Activated gamma-delta T cell (primary cell): ENCODE results near the gene FERMT3.
A peak's percentile ranks its signal among the peaks of the same experiment; 100 is the strongest.

Experiments
- DNase-seq: peaks from one replicate; lab custom pipeline; 2025; lab: John Stamatoyannopoulos, UW

The FERMT3 gene

DNA sequence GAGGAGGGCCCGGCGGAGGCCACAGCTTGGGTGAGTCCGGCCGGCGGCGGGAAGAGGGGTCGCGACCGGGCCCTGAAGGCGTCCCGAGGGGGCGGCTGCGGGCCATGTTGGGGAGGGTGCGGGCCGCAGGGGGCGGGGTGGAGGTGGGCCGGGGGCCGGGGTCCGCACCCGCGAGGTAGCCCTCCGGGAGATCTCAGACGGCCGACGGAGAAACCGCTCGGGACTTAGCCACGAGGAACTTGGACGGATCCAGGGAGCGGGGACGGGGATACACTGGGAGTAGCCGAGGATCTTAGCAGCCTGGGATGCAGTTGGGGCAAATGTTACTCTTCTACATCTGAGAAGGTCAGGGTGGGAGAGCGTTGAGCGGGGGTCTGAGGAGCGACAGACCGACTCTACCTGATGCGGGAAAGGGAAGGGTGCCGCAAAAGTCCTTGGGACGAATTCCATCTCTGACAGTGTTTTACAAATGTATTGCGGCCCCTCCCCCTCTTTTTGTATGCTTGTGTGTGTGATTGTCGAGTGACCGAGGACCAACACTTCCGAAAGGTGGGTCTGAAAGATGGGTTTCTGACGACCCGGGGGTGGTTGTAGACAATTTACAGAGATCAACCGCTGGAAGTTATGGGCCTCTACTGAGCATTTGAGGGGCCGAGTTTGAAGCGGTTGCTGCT, 19.9 kb upstream of the FERMT3 start:
- no peak for DNase-seq

DNA sequence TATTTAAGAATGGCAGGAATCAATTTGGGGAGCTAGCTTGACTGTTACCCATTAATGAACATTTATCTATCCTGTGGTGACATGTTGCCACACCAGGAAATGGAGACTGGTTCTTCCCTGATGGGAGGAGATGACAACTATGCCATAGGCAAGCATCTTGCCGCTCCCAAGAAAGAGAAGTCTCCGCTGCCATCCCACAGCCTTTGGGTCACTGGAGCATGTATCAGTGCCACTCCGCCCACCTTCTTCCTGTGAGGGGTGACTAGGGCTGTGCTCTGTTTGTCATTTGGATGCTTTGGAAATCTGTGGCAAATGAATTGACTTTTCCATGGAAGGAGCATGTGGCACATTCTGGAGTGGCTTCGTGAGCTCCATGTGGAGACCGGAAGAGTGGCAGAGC, 14.1 kb upstream of the FERMT3 start:
- no peak for DNase-seq

DNA sequence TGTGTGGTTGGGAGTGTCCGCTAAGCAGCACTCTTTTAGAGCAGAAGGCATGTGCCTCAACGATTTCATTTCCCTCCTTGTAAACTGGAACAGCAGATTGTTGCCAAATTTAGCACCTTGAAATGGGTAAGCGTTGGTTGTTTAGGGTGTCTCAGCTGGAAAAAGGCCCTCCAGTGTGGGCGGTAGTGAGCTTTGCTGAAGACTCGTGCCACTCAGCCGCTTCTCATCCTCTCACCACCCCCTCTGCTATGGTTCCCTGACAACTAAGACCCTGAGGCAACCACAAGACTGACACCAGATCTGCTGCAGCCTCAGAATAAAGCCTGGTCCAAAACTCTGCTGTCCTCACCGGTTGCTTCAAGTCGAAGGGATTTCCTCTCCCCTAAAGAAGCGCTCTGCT, 9.9 kb upstream of the FERMT3 start:
- DNase-seq: no peak

DNA sequence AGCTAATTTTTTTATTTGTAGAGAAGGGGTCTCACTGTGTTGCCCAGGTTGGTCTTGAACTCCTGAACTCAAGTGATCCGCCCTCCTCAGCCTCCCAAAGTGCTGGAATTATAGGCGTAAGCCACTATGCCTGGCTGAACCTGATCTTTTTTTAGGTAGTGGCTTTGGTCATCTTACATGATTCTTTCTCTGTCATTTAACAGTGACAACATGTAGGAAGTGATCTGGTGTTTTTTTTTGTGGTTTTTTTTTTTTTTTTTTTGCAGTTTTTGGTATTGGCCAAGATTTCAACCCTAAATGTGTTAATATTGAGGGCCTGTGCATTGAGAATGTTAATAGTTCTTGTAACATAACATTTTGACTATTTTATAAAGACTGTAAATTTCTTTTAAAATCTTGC, 8.0 kb upstream of the FERMT3 start:
- DNase-seq: no peak

DNA sequence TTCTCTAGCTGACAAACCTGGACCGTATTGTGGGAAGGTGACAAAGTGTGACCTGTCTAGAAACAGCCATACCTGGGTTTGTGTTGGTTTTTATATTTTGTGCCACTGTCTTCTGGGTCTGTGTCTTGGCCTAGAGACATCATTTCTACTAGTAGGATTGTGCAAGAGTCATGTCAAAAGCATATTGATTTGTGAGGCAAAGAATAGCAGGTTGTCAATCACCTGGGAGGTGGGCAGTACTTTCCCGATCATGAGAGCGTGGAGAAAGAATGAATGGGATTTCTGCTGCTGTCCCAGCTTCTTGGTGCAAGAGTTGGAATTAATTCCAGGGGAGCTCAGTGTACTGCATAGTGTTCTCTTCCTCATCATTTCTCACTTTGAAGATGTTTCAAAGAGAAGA, 5.0 kb upstream of the FERMT3 start:
- no peak for DNase-seq

DNA sequence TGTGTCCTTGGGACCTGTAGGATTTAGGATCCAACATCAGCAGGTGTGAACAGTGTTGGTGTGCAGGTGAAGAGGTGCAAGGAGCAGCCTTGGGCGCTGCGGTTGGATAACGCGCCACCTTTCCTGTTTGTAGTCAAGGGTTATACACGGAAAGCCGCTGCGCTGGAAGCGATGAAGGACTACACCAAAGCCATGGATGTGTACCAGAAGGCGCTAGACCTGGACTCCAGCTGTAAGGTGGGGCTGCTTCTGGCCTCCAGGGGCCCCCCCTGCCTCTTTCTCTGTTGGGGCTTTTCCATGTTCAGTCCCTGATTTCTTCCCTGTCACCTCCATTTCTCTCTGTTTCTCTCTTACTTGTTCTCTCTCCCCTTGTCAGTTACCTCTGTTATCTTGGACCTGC, 3.5 kb upstream of the FERMT3 start:
- DNase-seq: no peak

DNA sequence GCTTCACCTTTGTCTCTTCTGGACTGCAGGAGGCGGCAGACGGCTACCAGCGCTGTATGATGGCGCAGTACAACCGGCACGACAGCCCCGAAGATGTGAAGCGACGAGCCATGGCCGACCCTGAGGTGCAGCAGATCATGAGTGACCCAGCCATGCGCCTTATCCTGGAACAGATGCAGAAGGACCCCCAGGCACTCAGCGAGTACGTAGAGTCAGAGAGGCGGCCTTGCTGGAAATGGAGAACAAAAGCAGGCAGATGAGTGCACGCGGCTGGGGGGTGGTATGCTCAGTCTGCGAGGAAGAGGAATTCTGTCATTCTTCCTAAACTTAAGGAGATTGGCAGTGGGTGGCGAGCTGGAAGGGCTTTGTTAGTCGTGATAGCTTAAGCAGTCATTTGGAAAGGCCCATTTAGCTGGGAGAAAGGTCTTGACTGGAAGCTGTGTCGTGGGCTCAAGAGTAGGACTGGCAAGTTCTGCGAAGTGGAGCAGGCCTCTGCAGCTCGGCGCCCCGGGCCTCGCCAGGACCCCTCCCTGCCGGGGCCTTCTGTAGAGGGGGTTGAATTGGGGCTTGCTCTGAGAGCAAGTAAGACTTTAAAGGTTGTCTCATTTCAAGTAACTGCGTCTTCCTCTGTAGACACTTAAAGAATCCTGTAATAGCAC, 3.0 kb upstream of the FERMT3 start:
- DNase-seq: no peak

DNA sequence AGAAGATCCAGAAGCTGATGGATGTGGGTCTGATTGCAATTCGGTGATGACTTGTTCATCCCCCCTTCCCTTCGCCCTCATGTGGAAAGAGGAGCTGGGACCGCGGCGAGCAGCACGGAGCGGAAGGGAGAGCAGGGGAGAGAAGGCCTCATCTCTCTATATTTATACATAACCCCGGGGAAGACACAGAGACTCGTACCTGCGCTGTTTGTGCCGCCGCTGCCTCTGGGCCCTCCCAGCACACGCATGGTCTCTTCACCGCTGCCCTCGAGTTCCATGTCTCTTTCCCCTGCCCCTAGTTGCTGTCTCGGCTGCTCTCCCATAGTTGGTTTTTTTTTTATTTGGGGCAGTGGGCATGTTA, 2.5 kb upstream of the FERMT3 start:
- DNase-seq: no peak

DNA sequence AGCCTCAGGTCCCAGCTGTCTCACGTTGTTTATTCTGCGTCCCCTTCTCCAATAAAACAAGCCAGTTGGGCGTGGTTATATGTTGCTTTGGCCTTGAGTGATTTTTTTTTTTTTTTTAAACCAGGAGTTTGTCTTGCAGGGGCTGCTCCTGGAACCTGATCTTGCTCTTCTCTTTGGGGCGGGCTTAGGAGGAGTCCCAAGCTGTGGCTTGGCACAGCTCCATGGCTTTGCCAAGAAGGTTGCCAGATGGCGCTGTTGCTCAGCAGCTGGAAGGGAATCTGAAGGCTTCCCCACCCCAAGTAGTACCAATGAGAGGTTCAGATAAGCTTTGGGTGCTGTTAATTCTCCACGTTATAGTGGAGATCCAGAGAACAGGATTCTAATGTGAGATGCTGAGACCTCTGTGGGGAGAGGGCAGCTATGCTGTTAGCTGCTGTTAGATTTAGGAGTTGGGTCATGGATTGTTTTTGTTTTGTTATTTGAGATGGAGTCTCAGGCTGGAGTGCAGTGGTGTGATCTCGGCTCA, 2.0 kb upstream of the FERMT3 start:
- no peak for DNase-seq

DNA sequence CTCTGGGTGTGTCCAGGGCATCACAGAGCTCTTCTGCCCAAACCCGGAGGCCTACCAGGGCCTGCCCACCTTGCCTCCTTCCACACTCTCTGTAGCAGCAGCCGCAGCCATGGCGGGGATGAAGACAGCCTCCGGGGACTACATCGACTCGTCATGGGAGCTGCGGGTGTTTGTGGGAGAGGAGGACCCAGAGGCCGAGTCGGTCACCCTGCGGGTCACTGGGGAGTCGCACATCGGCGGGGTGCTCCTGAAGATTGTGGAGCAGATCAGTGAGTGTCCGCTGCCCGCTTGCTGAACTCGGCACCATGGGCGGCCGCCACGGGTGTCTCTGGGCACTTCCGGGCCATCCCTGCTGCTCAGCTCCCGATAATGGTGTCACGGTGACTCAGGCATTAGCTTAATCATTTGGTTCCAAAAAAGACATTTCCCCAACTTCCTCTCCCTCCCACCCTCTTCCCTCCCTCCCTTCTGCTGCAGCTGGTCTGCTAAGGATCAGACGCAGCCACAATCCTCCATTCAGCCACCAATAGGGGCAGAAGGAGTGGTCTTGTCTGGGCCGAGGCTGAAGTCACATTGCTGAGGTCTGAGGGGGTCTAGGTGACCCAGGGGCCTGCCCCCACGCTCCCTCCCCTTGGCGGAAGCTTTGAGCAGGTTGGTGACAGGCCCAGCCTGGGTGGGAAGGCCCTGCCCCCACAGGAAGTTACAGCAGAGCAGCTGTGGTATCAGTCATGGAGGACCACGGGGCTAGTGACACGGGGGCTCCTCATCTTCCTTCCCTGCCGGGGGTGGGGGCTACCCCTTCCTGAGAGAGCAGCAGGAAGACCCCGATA, 950 bp downstream of the FERMT3 start:
- DNase-seq: peak; percentile 29

DNA sequence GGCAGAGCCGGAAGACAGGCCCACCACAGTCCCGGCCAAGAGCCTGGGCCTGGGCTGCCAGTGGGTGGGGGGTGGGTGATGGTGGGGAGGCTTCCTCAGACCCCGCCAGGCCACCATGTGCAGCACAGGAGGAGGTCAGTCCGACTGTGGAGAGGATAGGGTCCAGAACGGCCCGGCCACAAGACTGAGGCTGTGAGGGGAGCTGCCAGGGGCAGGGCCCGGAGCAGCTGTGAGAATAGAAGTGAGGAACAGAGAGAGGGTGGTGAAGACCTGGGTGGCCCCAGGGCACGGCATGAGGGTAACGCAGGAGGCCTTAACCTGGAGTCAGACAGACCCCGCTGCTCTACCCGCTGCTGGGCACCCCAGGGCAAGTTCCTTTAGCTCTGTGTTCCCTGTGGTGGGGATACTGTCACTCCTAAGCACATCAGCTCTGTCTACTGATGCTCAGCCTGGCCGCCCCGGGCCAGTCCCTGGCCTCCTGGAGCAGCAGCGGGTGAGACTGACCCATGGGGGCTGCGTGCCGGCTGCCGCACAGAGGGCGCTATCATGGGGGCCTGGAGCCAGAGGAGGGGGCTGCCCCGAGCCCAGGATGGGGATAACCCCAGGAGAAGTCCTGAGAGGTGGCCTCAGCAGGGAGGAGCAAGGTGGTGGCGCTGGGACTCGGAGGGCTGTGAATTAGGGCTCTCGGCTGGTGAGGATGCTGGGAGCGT, 1.7 kb downstream of the FERMT3 start:
- no peak for DNase-seq

DNA sequence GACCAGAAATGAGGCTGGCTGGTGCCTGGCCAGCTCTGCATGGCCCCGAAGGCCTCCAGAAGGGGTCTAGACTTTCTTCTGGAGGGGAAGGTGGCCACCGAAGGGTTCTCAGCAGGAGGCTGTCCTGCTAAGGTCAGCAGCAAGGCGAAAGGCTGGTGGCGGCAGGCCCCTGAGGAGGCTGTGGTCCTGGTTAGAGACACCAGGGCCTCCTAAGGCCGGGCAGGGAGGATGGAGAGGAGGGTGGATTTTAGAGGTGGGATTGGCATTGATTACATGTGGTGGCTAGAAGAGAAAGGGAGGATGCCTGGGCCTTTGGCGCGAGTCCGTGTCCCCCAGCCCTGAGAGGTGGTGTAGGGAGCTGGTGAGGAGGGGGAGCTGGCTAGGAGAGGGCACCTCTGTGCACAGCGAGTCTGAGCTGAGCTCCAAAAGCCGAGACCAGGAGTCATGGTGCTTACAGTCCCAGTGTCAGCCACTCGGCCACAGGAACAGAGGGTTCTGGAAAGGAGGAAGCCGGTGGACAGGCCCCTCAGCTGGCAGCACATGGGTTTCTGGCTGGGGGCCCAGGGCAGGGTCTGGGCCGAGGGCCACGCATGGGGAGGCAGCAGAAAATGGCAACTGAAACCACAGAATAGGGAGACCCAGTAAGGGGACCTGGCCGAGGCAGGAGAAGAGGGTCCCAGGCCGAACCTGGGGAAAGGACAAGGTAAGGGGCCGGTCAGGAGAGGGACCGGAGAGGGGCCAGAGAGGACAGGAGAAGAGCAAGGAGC, 2.5 kb downstream of the FERMT3 start:
- no peak for DNase-seq

DNA sequence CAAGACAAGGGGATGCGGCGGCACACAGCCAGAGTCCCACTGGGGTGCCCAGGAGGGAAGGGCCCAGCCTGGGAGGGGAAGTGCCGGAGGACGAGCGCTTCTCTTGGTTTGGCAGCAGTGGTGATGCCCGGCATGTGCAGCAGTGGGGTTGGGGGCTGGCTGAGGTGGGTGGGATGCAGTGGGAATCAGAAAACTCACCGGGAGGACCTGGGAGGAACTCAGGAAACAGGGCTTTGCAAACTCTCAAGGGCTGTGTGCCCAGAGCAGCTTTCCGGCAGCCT, 3.0 kb downstream of the FERMT3 start:
- DNase-seq: no peak

DNA sequence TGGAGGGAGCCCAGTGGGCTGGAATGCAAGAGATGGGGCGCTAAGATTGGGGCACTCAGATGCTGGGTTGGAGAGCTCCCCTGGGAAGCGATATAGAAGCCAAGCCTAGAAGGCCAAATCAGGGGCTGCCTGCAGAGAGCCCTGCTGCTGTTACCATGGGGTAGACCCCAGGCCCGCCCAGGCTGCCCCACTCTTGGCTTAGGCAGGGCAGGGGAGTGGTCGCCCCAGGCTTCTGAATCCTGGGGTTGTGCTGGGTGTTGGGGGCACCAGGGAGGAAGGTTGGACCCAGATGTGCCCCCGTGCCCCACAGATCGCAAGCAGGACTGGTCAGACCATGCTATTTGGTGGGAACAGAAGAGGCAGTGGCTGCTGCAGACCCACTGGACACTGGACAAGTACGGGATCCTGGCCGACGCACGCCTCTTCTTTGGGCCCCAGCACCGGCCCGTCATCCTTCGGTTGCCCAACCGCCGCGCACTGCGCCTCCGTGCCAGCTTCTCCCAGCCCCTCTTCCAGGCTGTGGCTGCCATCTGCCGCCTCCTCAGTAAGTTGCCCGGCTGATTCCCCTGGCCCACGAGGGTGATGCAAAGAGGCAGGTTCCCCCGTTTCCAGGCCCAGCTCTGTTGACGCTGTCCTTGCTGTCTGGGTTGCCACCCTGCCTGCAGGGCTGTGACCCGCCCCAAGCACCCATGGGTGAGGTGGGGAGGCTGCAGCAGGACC, 3.9 kb downstream of the FERMT3 start:
- DNase-seq: no peak

DNA sequence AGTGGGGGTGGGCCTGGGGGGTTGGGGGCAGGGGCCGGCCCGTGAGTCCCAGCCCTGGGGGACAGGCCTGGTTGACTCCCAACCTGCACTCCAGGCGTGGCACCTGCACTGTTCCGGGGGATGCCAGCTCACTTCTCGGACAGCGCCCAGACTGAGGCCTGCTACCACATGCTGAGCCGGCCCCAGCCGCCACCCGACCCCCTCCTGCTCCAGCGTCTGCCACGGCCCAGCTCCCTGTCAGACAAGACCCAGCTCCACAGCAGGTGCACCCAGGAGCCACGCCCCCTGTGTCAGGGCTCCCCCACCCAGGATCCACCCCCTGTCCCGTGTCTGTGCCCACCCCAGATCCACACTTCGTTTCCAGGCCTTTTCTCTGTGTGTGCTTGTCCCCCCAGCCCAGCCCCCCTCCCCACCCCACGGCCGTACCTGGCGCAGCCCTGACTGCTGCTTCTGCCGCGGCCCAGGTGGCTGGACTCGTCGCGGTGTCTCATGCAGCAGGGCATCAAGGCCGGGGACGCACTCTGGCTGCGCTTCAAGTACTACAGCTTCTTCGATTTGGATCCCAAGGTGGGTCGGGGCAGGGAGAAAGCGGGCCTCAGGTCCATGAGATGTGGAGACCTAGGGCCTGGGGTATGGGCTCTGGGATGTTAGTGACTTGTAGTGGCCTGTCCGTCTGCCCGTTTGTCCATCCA, 4.8 kb downstream of the FERMT3 start:
- DNase-seq: no peak

DNA sequence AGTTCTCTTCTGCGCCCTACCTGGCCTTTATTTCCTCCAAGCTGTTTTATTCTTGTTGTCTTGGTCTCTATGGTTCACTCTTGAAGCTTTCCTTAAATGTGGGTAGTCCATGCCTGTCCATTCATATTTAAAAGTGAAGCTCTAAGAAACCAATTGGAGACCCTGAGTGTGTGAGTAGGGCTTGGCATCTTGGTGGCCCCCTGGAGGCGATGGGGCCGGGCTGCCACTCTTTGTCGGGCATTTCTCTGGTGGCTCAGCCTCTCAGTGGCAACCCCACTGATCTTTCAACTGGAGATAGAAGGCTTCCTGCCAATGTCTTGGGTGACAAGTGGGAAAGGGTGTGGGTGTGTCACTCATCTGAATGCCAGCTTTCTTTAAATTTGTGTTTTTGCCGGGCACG, 10.4 kb downstream of the FERMT3 start:
- DNase-seq: no peak

DNA sequence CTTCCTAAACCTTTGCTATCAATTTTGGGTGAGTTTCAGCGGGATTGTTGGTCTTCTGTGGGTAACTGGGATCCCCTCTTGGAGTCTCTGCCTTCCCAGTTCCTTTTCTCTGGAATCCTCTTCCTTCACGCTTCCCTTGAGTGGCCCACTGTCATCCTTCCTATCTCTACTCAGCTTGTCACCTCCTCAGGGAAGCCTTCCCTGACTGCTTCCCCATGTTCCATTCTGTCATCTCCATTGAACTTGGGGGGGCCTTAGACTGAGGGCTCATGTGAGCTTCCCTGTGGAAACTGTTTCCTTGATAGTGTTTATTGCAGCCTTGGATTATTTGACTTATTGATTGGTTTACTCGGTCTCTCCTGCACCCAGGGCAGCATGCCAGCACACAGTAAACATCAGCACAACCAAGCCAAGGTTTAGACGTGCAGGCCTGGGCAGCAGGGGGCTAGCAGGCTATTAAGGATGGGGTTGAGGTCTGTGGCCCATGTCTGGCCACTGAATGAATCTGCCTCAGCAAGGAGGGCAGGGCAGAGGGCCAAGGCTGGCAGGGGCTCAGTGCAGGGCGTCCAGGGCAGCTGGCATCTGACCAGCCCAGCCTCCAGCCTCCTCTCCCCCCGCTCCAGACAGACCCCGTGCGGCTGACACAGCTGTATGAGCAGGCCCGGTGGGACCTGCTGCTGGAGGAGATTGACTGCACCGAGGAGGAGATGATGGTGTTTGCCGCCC, 12.3 kb downstream of the FERMT3 start:
- DNase-seq: no peak

DNA sequence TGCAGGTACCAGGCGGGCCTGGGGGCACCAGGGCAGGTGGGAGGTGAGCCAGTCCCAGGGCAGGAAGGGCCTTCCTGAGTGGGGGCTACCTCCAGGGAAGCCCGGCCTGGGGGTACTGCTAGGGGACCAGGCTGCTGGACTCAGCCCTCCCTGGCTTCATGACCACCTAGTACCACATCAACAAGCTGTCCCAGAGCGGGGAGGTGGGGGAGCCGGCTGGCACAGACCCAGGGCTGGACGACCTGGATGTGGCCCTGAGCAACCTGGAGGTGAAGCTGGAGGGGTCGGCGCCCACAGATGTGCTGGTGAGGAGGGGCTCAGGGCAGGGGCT, 12.8 kb downstream of the FERMT3 start:
- DNase-seq: no peak

DNA sequence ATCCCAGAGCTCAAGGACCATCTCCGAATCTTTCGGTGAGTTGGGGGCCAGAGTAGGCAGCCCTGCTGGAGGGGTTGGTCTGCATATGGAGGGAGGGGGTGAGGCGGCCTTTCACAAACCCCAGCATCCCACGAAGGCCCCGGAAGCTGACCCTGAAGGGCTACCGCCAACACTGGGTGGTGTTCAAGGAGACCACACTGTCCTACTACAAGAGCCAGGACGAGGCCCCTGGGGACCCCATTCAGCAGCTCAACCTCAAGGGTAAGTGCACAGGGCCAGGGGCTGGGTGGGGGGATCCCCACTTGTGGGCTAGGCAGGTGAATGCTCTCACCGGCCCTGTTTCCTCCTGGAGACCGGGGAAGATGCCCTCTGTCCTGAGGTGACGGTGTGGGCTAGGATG, 13.2 kb downstream of the FERMT3 start:
- no peak for DNase-seq

DNA sequence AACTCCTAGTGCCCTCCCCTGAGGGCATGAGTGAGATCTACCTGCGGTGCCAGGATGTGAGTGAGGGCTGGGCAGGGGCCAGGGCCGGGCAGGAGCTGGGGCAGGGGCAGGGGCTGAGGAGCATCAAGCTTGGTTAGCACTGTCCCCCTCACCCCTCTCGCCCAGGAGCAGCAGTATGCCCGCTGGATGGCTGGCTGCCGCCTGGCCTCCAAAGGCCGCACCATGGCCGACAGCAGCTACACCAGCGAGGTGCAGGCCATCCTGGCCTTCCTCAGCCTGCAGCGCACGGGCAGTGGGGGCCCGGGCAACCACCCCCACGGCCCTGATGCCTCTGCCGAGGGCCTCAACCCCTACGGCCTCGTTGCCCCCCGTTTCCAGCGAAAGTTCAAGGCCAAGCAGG, 13.8 kb downstream of the FERMT3 start:
- no peak for DNase-seq
